ENCODE data around the gene YARS1.

DNA sequence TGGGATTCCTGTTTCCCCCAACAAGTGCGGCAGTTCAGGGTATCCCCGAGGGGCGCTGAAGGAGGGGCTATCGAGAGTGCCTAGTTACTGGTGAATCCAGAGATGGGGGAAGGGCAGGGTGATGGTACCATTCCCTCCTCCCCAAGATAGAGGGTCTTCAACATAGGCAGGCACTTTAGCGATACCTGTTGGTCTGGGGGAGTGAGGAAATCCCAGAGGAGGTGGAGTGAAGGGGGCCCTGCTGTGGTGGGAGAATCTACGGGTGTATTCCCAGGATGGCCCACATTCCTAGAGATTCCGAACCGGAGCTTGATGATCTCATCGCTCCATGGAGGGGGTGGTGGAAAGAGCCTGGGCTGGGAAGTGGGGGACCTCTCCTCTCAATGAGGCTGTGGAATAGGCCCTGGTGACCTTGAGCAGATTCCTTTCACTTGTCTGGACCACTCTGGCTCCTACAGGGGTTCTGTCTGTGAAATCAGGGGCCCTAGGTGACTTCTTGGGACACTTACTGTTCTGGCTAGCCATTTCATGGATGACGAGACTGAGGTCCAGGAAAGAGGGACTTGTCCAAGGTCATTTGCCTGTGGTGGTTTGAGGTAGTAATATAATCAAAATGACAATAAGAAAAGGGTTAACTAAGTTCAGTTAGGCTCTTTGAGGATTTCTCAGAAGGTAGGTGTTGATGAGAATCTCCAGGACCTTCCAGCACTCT is 61.9 kb downstream of the YARS1 start:
- TF ChIP-seq, protein P1, sequence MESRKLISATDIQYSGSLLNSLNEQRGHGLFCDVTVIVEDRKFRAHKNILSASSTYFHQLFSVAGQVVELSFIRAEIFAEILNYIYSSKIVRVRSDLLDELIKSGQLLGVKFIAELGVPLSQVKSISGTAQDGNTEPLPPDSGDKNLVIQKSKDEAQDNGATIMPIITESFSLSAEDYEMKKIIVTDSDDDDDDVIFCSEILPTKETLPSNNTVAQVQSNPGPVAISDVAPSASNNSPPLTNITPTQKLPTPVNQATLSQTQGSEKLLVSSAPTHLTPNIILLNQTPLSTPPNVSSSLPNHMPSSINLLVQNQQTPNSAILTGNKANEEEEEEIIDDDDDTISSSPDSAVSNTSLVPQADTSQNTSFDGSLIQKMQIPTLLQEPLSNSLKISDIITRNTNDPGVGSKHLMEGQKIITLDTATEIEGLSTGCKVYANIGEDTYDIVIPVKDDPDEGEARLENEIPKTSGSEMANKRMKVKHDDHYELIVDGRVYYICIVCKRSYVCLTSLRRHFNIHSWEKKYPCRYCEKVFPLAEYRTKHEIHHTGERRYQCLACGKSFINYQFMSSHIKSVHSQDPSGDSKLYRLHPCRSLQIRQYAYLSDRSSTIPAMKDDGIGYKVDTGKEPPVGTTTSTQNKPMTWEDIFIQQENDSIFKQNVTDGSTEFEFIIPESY (IDR thresholded peaks at IDR 0.05), result no peak
- TF ChIP-seq TAF1 (conservative IDR thresholded peaks at IDR 0.05), result no peak
- TF ChIP-seq YY1 (IDR thresholded peaks at IDR 0.05), result no peak
- TF ChIP-seq, protein P2, sequence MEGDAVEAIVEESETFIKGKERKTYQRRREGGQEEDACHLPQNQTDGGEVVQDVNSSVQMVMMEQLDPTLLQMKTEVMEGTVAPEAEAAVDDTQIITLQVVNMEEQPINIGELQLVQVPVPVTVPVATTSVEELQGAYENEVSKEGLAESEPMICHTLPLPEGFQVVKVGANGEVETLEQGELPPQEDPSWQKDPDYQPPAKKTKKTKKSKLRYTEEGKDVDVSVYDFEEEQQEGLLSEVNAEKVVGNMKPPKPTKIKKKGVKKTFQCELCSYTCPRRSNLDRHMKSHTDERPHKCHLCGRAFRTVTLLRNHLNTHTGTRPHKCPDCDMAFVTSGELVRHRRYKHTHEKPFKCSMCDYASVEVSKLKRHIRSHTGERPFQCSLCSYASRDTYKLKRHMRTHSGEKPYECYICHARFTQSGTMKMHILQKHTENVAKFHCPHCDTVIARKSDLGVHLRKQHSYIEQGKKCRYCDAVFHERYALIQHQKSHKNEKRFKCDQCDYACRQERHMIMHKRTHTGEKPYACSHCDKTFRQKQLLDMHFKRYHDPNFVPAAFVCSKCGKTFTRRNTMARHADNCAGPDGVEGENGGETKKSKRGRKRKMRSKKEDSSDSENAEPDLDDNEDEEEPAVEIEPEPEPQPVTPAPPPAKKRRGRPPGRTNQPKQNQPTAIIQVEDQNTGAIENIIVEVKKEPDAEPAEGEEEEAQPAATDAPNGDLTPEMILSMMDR (IDR thresholded peaks at IDR 0.05; ENCODE audit: low read depth, low read length, missing input control), result no peak
- TF ChIP-seq, protein P3, sequence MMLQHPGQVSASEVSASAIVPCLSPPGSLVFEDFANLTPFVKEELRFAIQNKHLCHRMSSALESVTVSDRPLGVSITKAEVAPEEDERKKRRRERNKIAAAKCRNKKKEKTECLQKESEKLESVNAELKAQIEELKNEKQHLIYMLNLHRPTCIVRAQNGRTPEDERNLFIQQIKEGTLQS (IDR thresholded peaks at IDR 0.05), result no peak
- TF ChIP-seq, protein P4, sequence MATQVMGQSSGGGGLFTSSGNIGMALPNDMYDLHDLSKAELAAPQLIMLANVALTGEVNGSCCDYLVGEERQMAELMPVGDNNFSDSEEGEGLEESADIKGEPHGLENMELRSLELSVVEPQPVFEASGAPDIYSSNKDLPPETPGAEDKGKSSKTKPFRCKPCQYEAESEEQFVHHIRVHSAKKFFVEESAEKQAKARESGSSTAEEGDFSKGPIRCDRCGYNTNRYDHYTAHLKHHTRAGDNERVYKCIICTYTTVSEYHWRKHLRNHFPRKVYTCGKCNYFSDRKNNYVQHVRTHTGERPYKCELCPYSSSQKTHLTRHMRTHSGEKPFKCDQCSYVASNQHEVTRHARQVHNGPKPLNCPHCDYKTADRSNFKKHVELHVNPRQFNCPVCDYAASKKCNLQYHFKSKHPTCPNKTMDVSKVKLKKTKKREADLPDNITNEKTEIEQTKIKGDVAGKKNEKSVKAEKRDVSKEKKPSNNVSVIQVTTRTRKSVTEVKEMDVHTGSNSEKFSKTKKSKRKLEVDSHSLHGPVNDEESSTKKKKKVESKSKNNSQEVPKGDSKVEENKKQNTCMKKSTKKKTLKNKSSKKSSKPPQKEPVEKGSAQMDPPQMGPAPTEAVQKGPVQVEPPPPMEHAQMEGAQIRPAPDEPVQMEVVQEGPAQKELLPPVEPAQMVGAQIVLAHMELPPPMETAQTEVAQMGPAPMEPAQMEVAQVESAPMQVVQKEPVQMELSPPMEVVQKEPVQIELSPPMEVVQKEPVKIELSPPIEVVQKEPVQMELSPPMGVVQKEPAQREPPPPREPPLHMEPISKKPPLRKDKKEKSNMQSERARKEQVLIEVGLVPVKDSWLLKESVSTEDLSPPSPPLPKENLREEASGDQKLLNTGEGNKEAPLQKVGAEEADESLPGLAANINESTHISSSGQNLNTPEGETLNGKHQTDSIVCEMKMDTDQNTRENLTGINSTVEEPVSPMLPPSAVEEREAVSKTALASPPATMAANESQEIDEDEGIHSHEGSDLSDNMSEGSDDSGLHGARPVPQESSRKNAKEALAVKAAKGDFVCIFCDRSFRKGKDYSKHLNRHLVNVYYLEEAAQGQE (IDR thresholded peaks at IDR 0.05), result no peak
- no peak for TF ChIP-seq NR2F2 (IDR thresholded peaks at IDR 0.05)

Measured in liver (tissue), 3 donors.